Hematopoietic multipotent progenitor cell treated with erythropoietin and hydrocortisone succinate and interleukin-3 and kit ligand, for 17 days (in vitro differentiated cells): ENCODE measurements around the gene HTR5A.

Experiments
- DNase-seq: peaks from one replicate; pipeline ENCODE4 v3.0.0-alpha.2; 2015; ENCODE audit warnings: low spot score

The HTR5A gene

DNA sequence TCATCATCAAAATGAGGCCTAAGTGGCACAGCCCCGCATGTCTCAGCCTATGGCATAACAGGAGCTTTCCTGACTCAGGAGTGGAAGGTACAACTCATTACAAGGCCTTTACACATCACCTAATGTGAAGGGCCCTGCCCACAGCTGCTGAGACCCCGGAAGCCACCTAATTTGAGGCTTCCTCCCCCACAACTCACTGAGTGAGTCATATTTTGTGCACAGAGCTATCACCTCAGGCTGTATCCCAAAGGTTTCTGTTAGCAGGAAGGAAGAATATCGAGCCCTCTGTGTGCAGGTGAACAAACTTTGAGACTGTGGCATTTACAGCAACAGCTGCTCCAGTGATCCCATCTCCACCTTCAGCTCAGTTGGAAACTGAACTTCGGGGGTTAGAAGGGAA is 20.6 kb downstream of the HTR5A start:
- DNase-seq: no peak

- no peak for DNase-seq
Measured at GRCh38 chr7:155093596-155093995, 23.5 kb downstream of the HTR5A start.

GRCh38 chr7:155094636-155095135 is 24.6 kb downstream of the HTR5A start:
- DNase-seq: no peak

GRCh38 chr7:155097338-155097737 is 27.2 kb downstream of the HTR5A start:
- no peak for DNase-seq

DNA sequence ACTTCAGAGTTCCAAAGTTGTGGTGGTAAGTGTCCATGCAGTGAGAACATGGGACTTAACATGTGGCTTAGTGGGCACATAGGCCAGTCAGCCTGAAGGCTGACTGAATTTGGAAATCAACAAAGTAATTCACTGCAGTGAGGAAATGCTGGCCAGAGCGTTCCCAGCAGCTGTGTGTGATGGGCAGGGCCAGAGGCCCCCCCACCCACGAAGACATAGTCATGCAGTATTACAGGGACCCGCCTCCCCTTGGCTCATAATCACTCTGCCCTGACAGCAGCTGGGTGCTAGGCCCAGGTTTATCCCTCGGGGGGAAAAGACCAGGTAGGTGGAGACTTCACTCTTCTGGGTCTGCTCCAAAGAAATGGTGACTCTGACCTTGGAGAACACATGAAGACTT is 33.7 kb downstream of the HTR5A start:
- DNase-seq: no peak

- no peak for DNase-seq
Measured at GRCh38 chr7:155104913-155105312, 34.8 kb downstream of the HTR5A start.

DNA sequence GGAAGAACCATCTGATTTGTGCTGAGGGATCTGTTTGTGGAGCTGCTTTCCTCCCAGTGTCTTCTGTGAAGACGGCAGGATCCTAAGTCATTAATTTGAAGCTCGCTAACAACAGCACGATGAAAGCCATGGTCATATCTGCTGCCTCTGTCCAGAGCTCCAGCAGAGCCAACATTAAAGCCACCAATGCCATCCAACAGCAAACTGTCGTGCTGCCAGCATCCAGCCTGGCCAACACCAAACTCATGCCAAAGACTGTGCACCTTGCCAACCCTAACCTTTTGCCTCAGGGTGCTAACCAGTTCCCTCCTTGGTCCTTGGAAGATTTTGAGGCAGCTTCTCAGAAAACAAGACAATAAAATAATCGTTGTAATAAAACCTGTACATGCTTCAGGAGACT is 36.2 kb downstream of the HTR5A start:
- DNase-seq: no peak

DNA sequence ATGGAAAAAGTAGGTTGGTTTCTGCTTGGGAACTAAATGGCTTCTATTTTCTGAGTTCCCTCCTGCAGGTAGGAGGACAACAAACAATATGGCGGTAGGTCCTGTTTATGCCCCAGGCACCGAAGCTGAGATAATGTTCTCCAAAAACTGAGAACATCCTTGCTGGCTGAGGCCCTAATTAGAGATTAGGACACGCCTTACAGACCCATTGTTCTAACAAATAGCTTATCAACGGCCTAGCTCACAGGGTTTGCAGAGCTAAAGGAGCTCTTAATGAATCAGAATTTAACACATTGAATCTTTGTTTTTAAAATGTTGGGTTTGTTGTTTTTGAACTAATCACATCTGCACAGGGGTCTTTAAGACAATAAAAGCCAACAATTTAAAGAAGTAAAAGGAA is 37.0 kb downstream of the HTR5A start:
- DNase-seq: no peak

DNA sequence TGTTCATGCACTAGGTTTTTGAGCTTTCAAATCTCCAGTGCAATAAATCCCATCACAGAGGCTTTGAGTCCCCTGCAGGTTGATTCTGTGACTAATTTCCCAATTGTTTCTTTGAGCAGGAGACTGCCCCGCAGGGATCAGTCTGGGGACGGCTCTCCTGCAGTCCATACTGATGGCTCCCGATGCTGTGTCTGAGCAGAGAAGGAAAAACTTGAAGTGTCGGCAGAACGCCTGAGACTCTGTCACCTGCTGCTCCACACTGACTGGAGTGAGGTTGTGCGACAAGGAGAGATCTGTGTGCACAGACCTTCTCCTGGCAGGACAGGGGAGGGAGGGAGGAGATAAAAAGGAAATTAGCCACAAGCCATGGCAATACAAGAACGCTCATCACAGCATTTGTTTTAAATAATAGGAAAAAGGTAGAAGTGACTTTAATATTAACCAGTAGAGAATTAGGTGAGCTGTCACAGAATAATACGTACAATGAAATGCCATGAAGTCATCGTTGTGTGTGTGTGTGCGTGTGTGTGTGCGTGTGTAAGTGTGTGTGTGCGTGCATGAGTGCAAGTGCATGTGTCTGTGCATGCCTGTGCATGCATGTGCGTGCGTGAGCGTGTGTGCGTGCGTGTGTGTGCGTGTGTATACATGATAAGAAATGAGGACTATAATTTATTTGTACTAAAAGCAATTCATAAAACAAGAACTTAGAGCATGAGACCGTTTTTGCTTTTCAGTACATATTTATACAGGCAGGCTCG is 38.2 kb downstream of the HTR5A start:
- DNase-seq: no peak

DNA sequence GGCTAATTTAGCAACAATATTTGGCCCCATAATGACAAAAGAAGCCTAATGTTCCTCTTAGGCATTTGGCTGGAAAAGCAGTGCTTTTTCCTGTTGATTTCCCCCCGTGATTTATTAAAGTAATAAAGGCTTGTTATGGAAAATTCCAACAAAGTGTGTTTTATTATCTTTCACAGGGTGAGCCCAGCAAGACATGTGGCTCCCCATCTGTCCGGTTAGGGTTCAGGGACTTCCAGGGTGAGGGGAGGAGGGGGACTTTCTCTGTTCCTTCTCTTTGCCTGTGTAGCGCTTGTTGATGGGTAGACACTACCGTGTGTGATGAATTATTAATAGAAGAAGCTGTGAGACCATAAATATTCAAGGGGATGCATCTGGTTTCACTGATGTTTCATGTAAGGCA is 39.0 kb downstream of the HTR5A start:
- no peak for DNase-seq

DNA sequence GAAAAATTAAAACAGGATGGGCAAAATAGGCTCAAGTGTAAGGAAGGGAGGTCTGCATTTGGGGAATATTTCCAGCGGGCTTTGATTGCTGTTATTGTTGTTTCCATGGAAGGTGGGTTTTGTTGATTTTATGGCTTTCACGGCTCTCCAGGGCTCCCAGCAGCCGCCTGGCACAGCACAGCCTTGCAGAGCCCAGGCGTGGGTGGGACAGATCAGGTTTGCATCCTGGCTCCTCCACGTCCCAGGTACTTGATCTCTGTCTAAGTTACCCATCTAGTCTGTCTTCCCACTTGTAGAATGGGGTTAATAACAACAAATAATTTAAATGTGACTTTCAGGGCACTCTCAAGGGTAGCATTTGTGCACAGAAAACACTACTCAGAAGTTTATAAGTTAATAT is 45.2 kb downstream of the HTR5A start:
- no peak for DNase-seq

DNA sequence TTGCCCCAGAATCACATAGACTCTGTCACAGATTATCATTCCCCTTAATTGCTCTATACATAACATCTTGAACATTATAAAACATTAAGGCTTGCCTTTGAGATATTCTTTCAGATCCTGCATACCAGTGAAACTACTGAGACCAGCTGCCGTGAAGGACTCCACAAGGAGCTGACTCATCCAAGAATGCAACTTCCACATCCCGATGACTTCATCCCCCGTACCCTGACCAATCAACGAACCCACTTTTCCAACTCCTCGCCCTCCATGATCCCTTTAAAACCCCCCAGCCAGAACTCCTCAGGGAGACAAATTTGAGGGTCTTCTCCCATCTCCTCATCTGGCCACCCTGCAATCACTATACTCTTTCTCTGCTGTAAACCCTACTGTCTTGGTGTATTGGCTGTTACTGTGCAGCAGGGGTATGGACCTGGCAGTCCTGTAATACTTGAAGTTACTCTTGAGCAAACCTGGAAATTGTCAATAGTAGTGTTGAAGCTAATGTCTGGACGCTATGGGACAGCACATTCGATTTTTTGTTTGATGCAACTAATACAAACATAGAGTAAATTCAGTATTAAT is 49.8 kb downstream of the HTR5A start:
- DNase-seq: no peak

DNA sequence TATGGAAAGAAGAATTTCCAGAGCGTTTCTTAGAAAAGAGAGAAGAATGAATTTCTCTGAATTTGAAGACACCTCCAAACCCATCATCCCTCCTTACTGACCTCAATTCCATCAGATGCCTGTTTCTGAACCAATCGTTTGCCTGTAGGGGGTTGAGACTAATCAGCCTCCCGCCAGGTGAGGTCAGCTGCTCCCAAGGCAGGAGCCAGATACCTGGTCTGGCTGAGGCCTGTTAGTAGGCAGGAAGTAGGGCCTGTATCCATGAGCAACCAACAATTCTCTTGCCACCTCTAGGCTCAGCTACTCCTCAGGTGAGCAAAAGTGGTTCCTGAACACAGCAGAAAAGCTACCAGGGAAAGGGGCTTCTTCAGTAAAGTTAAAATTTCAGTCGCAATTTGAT is 50.3 kb downstream of the HTR5A start:
- DNase-seq: no peak

DNA sequence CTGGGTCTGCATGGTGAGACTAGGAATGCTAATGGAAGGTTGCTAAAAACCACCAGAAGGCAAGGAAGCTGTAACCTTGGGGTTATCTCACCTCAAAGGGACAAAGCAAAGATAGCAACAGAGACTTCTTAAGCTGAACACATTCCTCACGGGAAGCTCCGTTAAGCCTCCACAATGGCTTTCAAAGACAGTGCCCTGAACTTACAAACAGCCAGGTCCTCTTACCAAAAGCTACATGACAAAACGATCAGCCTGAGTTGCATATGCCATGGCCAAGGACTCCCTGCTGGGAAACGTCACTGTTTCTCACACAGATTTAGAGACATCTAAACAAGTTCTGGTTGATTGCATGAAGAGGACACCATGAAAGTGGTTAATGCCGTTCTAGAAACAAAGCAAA is 52.7 kb downstream of the HTR5A start:
- no peak for DNase-seq

DNA sequence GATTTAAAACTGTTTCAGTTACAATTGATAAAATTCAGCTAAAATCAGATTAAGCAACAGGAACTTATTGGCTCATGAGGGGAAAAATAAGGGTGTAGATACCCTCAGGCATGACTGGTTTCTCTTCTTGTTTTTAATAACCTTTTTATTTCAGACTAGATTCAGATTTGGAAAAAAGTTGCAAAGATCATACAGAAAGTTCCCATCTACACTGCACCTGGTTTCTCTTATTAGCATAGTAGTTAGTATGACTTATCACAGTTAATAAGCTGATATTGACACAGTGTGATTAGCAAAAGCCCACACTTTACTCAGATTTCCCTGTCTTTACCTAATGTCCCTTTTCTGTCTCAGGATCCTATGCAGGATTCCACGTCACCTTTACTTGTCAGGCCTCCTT is 53.3 kb downstream of the HTR5A start:
- no peak for DNase-seq

- no peak for DNase-seq
Measured at GRCh38 chr7:155124706-155125105, 54.6 kb downstream of the HTR5A start.

DNA sequence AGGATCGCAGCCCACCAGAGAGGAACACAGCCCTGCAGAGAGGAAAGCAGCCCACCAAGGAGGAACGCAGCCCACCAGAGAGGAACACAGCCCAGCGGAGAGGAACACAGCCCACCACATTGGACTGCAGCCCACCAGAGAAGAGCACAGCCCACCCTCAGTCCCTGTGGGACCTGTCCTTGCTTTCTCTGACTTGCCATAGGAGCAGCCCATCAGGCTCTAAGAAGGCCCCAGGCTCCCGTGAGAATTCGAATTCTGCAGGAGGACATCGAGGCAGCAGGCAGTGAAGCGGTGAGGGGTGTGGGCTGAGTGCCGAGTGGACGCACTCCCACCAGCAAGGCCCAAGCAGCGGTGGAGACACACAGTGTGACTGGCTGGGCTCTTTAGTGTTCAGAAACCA is 59.1 kb downstream of the HTR5A start:
- no peak for DNase-seq

GRCh38 chr7:155129789-155130188 is 59.7 kb downstream of the HTR5A start:
- no peak for DNase-seq

DNA sequence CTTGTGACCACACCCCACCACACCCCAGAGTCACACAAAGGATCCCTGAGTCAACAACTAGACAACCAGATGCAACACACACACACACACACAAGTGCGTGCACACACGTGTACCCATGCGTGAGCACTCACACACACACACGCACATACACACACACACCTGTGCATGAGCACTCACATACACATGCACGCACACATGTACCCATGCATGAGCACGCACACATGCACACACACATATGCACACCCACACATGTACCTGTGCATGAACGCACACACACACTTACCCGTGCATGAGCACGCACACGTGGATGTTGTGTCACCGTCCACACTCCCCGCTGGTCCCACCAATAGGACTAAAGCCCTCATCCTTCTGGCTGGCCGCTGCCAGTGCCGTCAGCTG is 60.4 kb downstream of the HTR5A start:
- no peak for DNase-seq

DNA sequence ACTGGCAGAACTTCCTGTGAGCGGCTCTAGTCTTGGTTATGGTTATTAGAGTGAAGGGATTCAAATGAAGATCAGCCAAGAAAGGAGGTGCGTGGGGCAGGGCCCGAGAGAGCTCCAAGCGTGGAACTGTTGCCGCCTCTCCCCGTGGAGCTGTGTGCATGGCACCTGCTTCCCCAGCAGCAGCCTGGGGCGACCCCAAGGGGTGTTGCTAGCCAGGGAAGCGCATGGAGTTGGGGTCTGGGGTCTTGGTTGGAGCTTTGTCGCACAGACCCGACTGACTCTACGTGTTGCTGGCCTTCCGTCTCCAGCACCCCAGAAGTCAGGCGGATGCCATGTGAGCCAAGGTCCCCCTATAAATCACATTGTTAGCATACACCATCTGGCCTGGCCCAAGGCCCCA is 61.0 kb downstream of the HTR5A start:
- DNase-seq: no peak

DNA sequence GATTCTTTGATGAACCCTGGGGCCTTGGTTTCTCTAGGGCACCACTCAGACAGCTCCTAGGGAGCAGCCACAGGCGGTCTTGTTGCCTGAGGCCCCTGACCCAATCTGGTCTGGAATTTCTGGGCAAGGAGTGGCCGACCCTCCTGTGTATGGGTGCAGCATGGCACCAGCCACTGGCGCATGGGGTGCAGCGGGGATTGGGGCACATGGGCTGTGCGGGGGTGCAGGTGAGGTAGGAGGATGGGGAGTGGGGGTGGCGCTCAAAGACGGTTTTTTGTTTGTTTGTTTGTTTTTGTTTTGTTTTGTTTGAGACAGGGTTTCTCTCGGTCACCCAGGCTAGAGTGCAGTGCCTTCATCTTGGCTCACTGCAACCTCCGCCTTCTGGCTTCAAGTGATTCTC is 62.3 kb downstream of the HTR5A start:
- DNase-seq: no peak

GRCh38 chr7:155136619-155137243 is 66.6 kb downstream of the HTR5A start:
- no peak for DNase-seq
